SU-DHL-6 (cell line): ENCODE data around the gene NELL1.

Experiments
- H2AFZ ChIP-seq: fragments of 200-600 bp; sonication (generic); 2 replicates; pipeline ENCODE4 v1.6.1; 2014; ENCODE audit warnings: low read depth, mild to moderate bottlenecking, moderate library complexity, mixed read lengths, antibody characterized with exemption, low read length; ENCODE audit not compliant: severe bottlenecking
- H3F3A ChIP-seq: fragments of 200-600 bp; shearing (Covaris generic); 2 replicates; pipeline ENCODE4 v1.6.0; 2016; ENCODE audit warnings: antibody characterized with exemption, mild to moderate bottlenecking; ENCODE audit not compliant: insufficient read depth
- H3K27ac ChIP-seq: fragments of 200-600 bp; sonication (generic); 2 replicates; pipeline ENCODE4 v1.5.1; 2016; ENCODE audit warnings: low read depth, mild to moderate bottlenecking, low read length, moderate library complexity, mixed read lengths
- H3K27me3 ChIP-seq: fragments of 200-600 bp; sonication (generic), shearing (Covaris generic); 2 replicates; pipeline ENCODE4 v1.6.0; 2014; ENCODE audit warnings: mild to moderate bottlenecking, low read length
- H3K36me3 ChIP-seq: fragments of 200-600 bp; sonication (generic); 2 replicates; pipeline ENCODE4 v1.6.1; 2014; ENCODE audit warnings: mild to moderate bottlenecking, low read length, mixed read lengths
- H3K4me2 ChIP-seq: fragments of 300-600, 200-600 bp; shearing (Covaris generic), sonication (generic); 2 replicates; pipeline ENCODE4 v1.6.0; 2014; ENCODE audit warnings: low read length, low read depth, mild to moderate bottlenecking; ENCODE audit not compliant: poor library complexity, severe bottlenecking
- H3K4me3 ChIP-seq: fragments of 200-600 bp; sonication (generic); 2 replicates; pipeline ENCODE4 v1.5.1; 2014; ENCODE audit warnings: antibody characterized with exemption, low read length, mild to moderate bottlenecking, mixed read lengths; ENCODE audit not compliant: insufficient read depth, poor library complexity, severe bottlenecking
- H3K79me2 ChIP-seq: fragments of 200-600 bp; sonication (generic); 2 replicates; pipeline ENCODE4 v1.6.1; 2014; ENCODE audit warnings: mild to moderate bottlenecking, low read length, moderate library complexity; ENCODE audit not compliant: insufficient read depth
- H3K9ac ChIP-seq: fragments of 200-600 bp; sonication (generic); 2 replicates; pipeline ENCODE4 v1.7.0; 2014; ENCODE audit warnings: mild to moderate bottlenecking, low read length
- H3K9me2 ChIP-seq: fragments of 200-600 bp; sonication (generic); replicated peaks from 2 replicates; pipeline ENCODE4 v1.6.1; 2014; ENCODE audit warnings: low read length; ENCODE audit not compliant: insufficient read depth
- H3K9me3 ChIP-seq: fragments of 200-600 bp; sonication (generic); 2 replicates; pipeline ENCODE4 v1.6.1; 2014; ENCODE audit warnings: low read length, mixed read lengths; ENCODE audit not compliant: insufficient read depth
- H4K20me1 ChIP-seq: fragments of 200-600 bp; sonication (generic); 2 replicates; pipeline ENCODE4 v1.6.1; 2014; ENCODE audit warnings: low read depth, mild to moderate bottlenecking, antibody characterized with exemption, low read length, moderate library complexity, mixed read lengths
- EZH2phosphoT487 ChIP-seq: fragments of 200-600 bp; sonication (generic), shearing (Covaris generic); conservative IDR thresholded peaks from 2 replicates; pipeline ENCODE4 v1.6.1; 2018; ENCODE audit warnings: mild to moderate bottlenecking, antibody characterized with exemption, low read length, moderate library complexity, mixed read lengths
- TF ChIP-seq, protein P1 (sequence below): fragments of 200-600 bp; sonication (generic); IDR thresholded peaks from one replicate; pipeline ENCODE4 v1.5.1; 2017; ENCODE audit warnings: antibody characterized with exemption, mild to moderate bottlenecking, low read length, moderate library complexity; ENCODE audit not compliant: insufficient read depth, poor library complexity, severe bottlenecking

NELL1 gene

DNA sequence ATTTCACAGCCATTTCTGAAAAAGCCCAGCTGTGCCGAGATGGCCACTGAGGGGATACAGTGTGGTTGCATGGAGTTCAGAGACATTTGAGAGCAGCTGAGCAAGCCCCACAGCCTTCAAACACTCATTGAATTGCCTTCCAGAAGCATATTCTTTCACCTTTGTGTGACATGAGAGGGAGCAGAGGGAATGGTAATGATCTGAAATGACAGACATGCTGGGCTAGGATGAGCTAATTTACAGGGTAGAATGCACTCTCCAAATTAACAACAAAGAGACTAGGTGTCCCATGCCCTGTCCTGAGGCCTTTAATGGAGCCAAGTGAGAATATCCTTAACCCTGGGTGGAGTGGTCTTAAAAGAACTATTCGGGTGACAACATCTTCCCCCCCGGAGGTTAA lies 585.4 kb downstream of the NELL1 start:
- Histone ChIP-seq H4K20me1 (no peaks in the 10 kb centered on the region), H3K4me2 (no peak overlapping the region), H3K27me3 (no peaks in the 10 kb centered on the region), H3K9me2 (no peaks in the 10 kb centered on the region), H3K9me3 (no peaks in the 10 kb centered on the region), H3K9ac (no peak overlapping the region), H3K4me3 (no peak overlapping the region), H3K79me2 (no peaks in the 10 kb centered on the region), H3K27ac (no peak overlapping the region), H2AFZ (no peak overlapping the region), H3F3A (no peaks in the 10 kb centered on the region), H3K36me3 (no peaks in the 10 kb centered on the region)
- TF ChIP-seq, protein P1, sequence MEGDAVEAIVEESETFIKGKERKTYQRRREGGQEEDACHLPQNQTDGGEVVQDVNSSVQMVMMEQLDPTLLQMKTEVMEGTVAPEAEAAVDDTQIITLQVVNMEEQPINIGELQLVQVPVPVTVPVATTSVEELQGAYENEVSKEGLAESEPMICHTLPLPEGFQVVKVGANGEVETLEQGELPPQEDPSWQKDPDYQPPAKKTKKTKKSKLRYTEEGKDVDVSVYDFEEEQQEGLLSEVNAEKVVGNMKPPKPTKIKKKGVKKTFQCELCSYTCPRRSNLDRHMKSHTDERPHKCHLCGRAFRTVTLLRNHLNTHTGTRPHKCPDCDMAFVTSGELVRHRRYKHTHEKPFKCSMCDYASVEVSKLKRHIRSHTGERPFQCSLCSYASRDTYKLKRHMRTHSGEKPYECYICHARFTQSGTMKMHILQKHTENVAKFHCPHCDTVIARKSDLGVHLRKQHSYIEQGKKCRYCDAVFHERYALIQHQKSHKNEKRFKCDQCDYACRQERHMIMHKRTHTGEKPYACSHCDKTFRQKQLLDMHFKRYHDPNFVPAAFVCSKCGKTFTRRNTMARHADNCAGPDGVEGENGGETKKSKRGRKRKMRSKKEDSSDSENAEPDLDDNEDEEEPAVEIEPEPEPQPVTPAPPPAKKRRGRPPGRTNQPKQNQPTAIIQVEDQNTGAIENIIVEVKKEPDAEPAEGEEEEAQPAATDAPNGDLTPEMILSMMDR: no peak
- no peak for TF ChIP-seq EZH2phosphoT487

DNA sequence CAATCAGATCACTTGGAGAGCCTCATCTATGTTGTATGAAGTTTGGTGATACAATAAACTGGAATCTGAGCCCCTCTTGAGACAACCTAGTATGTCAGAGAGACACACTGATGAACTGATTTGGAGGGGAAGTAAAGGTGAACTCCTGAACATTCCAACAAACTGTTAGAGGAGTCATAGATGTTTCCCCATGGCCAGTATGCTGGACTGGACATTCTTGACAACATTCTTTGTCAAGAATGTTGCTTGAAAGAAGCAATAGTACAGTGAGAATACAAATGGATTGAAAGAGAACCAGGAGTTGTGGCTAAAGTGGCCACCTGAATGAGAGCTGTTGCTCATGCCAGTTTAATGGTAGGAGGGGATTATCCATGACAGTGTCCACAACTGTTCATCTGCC lies 588.1 kb downstream of the NELL1 start:
- H3K4me3 ChIP-seq: no peak overlapping the region
- H3K9me3 ChIP-seq: no peaks in the 10 kb centered on the region
- H3K9me2 ChIP-seq: no peaks in the 10 kb centered on the region
- H3K27me3 ChIP-seq: no peaks in the 10 kb centered on the region
- no peak overlapping the region for H2AFZ ChIP-seq
- H3K79me2 ChIP-seq: no peaks in the 10 kb centered on the region
- H3K36me3 ChIP-seq: no peaks in the 10 kb centered on the region
- H3K9ac ChIP-seq: no peak overlapping the region
- no peak for TF ChIP-seq EZH2phosphoT487
- TF ChIP-seq, protein P1: no peak
- no peak overlapping the region for H3K27ac ChIP-seq
- H4K20me1 ChIP-seq: no peaks in the 10 kb centered on the region
- no peak overlapping the region for H3K4me2 ChIP-seq
- no peaks in the 10 kb centered on the region for H3F3A ChIP-seq

DNA sequence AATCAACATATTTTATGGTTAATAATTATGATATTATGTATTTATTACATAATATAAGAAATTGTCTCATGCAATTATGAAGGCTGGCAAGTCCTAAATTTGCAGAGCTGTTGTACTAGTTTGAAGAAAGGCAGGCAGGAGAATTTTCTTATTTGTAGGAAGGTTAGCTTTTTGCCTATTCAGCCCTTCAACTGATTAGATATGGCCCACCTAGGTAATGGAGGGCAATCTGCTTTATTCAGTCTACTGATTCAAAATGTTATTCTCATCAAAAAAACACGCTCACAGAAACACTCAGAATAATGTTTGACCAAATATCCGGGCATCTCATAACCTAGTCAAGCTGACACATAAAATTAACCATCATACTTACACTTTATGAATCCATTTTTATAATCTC lies 589.0 kb downstream of the NELL1 start:
- Histone ChIP-seq H2AFZ (no peak overlapping the region), H3K79me2 (no peaks in the 10 kb centered on the region), H3K4me2 (no peak overlapping the region)

More for the DNA sequence above, 589.0 kb downstream of the NELL1 start:
- Histone ChIP-seq H3K9me2 (no peaks in the 10 kb centered on the region), H3K27me3 (no peaks in the 10 kb centered on the region), H4K20me1 (no peaks in the 10 kb centered on the region), H3K9ac (no peak overlapping the region), H3K9me3 (no peaks in the 10 kb centered on the region), H3F3A (no peaks in the 10 kb centered on the region), H3K4me3 (no peak overlapping the region), H3K27ac (no peak overlapping the region), H3K36me3 (no peaks in the 10 kb centered on the region)
- TF ChIP-seq EZH2phosphoT487: no peak
- TF ChIP-seq, protein P1: no peak
